HS-5 (cell line): ENCODE measurements around the gene HGD.
"Not testable (repeated sequence)": the region's sequence is repeated elsewhere in the genome, so short reads cannot be mapped to it uniquely, and the experiment has no call there.

Experiments used
- DNase-seq: peaks from one replicate; pipeline ENCODE4 v3.0.0-alpha.2; 2012; ENCODE audit warnings: low read depth

Gene HGD

GRCh38 chr3:120638820-120639219, 43.2 kb downstream of the HGD start:
- DNase-seq = not testable (repeated sequence)

GRCh38 chr3:120637851-120638559, 44.0 kb downstream of the HGD start:
- DNase-seq = no peak

- no peak for DNase-seq
Measured at GRCh38 chr3:120636795-120637401, 45.1 kb downstream of the HGD start.

GRCh38 chr3:120634539-120634938, 47.5 kb downstream of the HGD start:
- no peak for DNase-seq

GRCh38 chr3:120625159-120625586, 56.9 kb downstream of the HGD start:
- DNase-seq = no peak

- DNase-seq = no peak
Measured at GRCh38 chr3:120623727-120624093, 58.3 kb downstream of the HGD start.

- peak; percentile 92 for DNase-seq
Measured at GRCh38 chr3:120622870-120623726, 58.9 kb downstream of the HGD start.

GRCh38 chr3:120622457-120622856, 59.6 kb downstream of the HGD start:
- no peak for DNase-seq

- DNase-seq = not testable (repeated sequence)
Measured at GRCh38 chr3:120616745-120617144, 65.3 kb downstream of the HGD start.

- no peak for DNase-seq
Measured at GRCh38 chr3:120615847-120616609, 66.0 kb downstream of the HGD start.

- DNase-seq = no peak
Measured at GRCh38 chr3:120614765-120615164, 67.3 kb downstream of the HGD start.

- no peak for DNase-seq
Measured at GRCh38 chr3:120608506-120608905, 73.5 kb downstream of the HGD start.

GRCh38 chr3:120604784-120605183, 77.3 kb downstream of the HGD start:
- no peak for DNase-seq

GRCh38 chr3:120604382-120604781, 77.7 kb downstream of the HGD start:
- no peak for DNase-seq

GRCh38 chr3:120602682-120603081, 79.4 kb downstream of the HGD start:
- no peak for DNase-seq

GRCh38 chr3:120601554-120601953, 80.5 kb downstream of the HGD start:
- no peak for DNase-seq

GRCh38 chr3:120599211-120599610, 82.8 kb downstream of the HGD start:
- no peak for DNase-seq

GRCh38 chr3:120597445-120598049, 84.5 kb downstream of the HGD start:
- DNase-seq = no peak

GRCh38 chr3:120596853-120597223, 85.2 kb downstream of the HGD start:
- DNase-seq = no peak

GRCh38 chr3:120596116-120596852, 85.8 kb downstream of the HGD start, which contains the start of gene NDUFB4:
TSS of gene NDUFB4 (plus strand) at chr3:120596336. CDS start at chr3:120596360, 24 bp downstream.
- peak; percentile 92 for DNase-seq

GRCh38 chr3:120595788-120596115, 86.3 kb downstream of the HGD start:
- no peak for DNase-seq
